ENCODE measurements around the gene SVOPL.
"Not testable (repeated sequence)": the region's sequence is repeated elsewhere in the genome, so short reads cannot be mapped to it uniquely, and the experiment has no call there.

Gene SVOPL

DNA sequence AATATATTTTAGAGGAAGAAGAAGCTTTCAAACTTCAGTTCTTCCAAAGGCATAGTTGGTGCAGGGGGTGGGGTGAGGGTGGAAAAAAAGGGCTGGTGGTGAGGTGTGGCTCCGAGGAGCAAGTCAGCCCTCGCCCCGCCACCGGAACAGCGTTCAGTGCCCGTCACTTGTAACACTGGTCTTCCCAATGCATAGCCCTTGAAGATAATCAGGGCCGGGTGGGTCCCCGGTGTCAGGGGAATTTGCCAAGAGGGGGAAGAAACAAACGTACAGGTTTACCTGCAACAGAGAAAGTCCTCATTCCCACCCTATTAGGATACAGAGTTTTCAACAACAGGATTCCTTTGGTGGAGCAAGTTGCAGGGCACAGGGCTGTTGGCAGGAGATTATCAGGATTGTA lies 1.5 kb downstream of the SVOPL start:
- Histone ChIP-seq H3K4me3 (ENCODE audit: low read length) (no peak overlapping the region), H3K4me1 (ENCODE audit: low read length) (no peaks in the 10 kb centered on the region), H3K27me3 (replicated peaks; ENCODE audit: insufficient read depth, low read length) (no peaks in the 10 kb centered on the region), H3K4me2 (ENCODE audit: low read depth, low read length) (no peak overlapping the region), H4K20me1 (ENCODE audit: insufficient read depth, low read length) (no peaks in the 10 kb centered on the region), H3F3A (ENCODE audit: insufficient read depth, low read length) (no peaks in the 10 kb centered on the region), H3K9me3 (replicated peaks; ENCODE audit: insufficient read depth, low read length) (no peaks in the 10 kb centered on the region), H3K36me3 (replicated peaks; ENCODE audit: insufficient read depth, low read length) (no peaks in the 10 kb centered on the region), H3K9me2 (replicated peaks; ENCODE audit: insufficient read depth, low read length) (0 out of 2 replicates have a peak, but pooled peaks cover 3% of the 10 kb centered on the region), H3K9ac (ENCODE audit: low read length) (no peak overlapping the region), H3K27ac (ENCODE audit: low read length) (no peak overlapping the region), H3K79me2 (ENCODE audit: low read length) (no peaks in the 10 kb centered on the region), H2AFZ (ENCODE audit: low read length) (no peak overlapping the region)
- TF ChIP-seq EZH2 (optimal IDR thresholded peaks at IDR 0.05; ENCODE audit: low read depth, low read length) (no peak), EZH2phosphoT487 (IDR thresholded peaks at IDR 0.05; ENCODE audit: low read length) (no peak)
- TF ChIP-seq, protein P1, sequence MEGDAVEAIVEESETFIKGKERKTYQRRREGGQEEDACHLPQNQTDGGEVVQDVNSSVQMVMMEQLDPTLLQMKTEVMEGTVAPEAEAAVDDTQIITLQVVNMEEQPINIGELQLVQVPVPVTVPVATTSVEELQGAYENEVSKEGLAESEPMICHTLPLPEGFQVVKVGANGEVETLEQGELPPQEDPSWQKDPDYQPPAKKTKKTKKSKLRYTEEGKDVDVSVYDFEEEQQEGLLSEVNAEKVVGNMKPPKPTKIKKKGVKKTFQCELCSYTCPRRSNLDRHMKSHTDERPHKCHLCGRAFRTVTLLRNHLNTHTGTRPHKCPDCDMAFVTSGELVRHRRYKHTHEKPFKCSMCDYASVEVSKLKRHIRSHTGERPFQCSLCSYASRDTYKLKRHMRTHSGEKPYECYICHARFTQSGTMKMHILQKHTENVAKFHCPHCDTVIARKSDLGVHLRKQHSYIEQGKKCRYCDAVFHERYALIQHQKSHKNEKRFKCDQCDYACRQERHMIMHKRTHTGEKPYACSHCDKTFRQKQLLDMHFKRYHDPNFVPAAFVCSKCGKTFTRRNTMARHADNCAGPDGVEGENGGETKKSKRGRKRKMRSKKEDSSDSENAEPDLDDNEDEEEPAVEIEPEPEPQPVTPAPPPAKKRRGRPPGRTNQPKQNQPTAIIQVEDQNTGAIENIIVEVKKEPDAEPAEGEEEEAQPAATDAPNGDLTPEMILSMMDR (IDR thresholded peaks at IDR 0.05; ENCODE audit: low read length), result no peak
- no peak for DNase-seq

DNA sequence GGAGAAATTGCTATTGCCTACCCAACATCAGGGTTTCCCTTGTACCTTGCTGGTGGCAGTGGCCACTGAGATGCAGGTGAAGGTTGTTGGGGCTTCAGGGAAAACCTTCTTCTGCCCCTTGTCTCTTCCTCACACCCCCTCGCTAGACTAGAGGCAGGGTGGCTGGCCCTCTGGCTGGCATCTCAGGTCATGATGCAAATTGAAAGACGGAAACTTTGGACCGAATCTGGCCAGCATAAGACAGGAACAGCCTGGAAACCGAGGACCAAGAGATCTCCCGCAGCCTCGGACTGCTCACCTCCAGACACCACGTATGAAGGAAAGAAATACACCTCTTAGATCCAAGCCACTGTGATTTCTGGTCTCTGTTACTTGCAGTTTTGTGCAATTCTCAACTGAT lies 2.9 kb downstream of the SVOPL start:
- DNase-seq, result no peak
- H3K27me3 ChIP-seq (replicated peaks; ENCODE audit: insufficient read depth, low read length), result no peaks in the 10 kb centered on the region
- no peaks in the 10 kb centered on the region for H3K79me2 ChIP-seq (ENCODE audit: low read length)
- no peaks in the 10 kb centered on the region for H3K4me1 ChIP-seq (ENCODE audit: low read length)
- H3K4me3 ChIP-seq (ENCODE audit: low read length), result no peak overlapping the region
- H2AFZ ChIP-seq (ENCODE audit: low read length), result no peak overlapping the region
- TF ChIP-seq EZH2 (optimal IDR thresholded peaks at IDR 0.05; ENCODE audit: low read depth, low read length), result no peak
- no peak for TF ChIP-seq EZH2phosphoT487 (IDR thresholded peaks at IDR 0.05; ENCODE audit: low read length)
- TF ChIP-seq, protein P1 (IDR thresholded peaks at IDR 0.05; ENCODE audit: low read length), result no peak
- no peaks in the 10 kb centered on the region for H3F3A ChIP-seq (ENCODE audit: insufficient read depth, low read length)
- H3K9ac ChIP-seq (ENCODE audit: low read length), result no peak overlapping the region
- H4K20me1 ChIP-seq (ENCODE audit: insufficient read depth, low read length), result no peaks in the 10 kb centered on the region
- H3K27ac ChIP-seq (ENCODE audit: low read length), result no peak overlapping the region
- no peak overlapping the region for H3K4me2 ChIP-seq (ENCODE audit: low read depth, low read length)
- no peaks in the 10 kb centered on the region for H3K36me3 ChIP-seq (replicated peaks; ENCODE audit: insufficient read depth, low read length)
- H3K9me3 ChIP-seq (replicated peaks; ENCODE audit: insufficient read depth, low read length), result no peaks in the 10 kb centered on the region
- 0 out of 2 replicates have a peak, but pooled peaks cover 3% of the 10 kb centered on the region for H3K9me2 ChIP-seq (replicated peaks; ENCODE audit: insufficient read depth, low read length)

DNA sequence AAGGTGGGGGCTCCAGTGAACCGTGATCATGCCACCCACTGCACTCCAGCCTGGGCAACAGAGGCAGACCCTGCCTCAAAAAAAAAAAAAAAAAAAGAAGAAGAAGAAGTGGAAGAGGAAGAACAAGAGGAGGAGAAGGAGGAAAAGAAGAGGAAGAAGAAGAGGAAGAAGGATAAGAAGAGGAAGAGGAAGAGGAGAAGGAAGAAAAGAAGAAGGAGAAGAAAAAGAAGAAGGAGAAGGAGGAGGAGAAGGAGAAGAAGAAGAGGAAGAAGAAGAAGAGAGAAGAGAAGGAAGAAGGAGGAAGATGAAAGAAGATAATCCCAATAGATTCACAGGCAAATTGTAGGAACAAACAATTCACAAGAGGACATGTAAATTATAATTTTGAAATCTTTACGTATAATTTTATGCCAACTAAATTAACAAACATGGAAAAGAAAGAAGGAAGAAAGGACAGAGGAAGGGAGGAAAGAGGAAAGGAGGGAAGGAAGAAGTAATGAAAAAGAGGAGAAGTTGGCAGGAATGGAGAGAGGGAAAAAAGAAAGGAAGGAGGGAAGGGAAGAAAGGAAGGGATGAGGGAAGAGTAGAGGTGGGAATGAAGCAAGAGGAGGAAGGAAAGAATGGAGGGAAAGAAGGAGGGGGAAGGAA lies 3.5 kb downstream of the SVOPL start:
- Histone ChIP-seq H3K9me3 (replicated peaks; ENCODE audit: insufficient read depth, low read length) (no peaks in the 10 kb centered on the region), H4K20me1 (ENCODE audit: insufficient read depth, low read length) (no peaks in the 10 kb centered on the region), H3K9ac (ENCODE audit: low read length) (no peak overlapping the region), H2AFZ (ENCODE audit: low read length) (no peak overlapping the region), H3K4me3 (ENCODE audit: low read length) (no peak overlapping the region), H3K9me2 (replicated peaks; ENCODE audit: insufficient read depth, low read length) (no peaks in the 10 kb centered on the region), H3F3A (ENCODE audit: insufficient read depth, low read length) (no peaks in the 10 kb centered on the region), H3K36me3 (replicated peaks; ENCODE audit: insufficient read depth, low read length) (no peaks in the 10 kb centered on the region), H3K27me3 (replicated peaks; ENCODE audit: insufficient read depth, low read length) (no peaks in the 10 kb centered on the region), H3K27ac (ENCODE audit: low read length) (no peak overlapping the region), H3K4me2 (ENCODE audit: low read depth, low read length) (no peak overlapping the region), H3K79me2 (ENCODE audit: low read length) (no peaks in the 10 kb centered on the region), H3K4me1 (ENCODE audit: low read length) (no peaks in the 10 kb centered on the region)
- TF ChIP-seq EZH2phosphoT487 (IDR thresholded peaks at IDR 0.05; ENCODE audit: low read length) (no peak), EZH2 (optimal IDR thresholded peaks at IDR 0.05; ENCODE audit: low read depth, low read length) (no peak)
- TF ChIP-seq, protein P1 (IDR thresholded peaks at IDR 0.05; ENCODE audit: low read length), result no peak
- DNase-seq, result no peak

DNA sequence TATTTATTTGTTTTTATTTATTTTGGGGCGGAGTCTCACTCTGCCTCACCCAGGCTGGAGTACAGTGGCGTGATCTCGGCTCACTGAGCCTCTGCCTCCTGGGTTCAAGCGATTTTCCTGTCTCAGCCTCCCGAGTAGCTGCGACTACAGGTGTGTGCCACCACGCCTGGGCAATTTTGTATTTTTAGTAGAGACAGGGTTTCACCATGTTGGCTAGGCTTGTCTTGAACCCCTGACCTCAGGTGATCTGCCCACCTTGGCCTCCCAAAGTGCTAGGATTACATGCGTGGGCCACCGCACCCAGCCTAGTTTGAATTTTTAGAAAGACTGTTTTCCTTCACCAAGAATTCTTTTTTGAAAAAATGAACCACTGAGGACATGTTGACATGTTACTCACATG lies 5.4 kb downstream of the SVOPL start:
- not testable (repeated sequence) for H4K20me1 ChIP-seq (ENCODE audit: insufficient read depth, low read length); H3K9ac ChIP-seq (ENCODE audit: low read length); H3K79me2 ChIP-seq (ENCODE audit: low read length); H3K27me3 ChIP-seq (replicated peaks; ENCODE audit: insufficient read depth, low read length); H3K9me2 ChIP-seq (replicated peaks; ENCODE audit: insufficient read depth, low read length); H3K4me2 ChIP-seq (ENCODE audit: low read depth, low read length); H3K4me3 ChIP-seq (ENCODE audit: low read length); H3F3A ChIP-seq (ENCODE audit: insufficient read depth, low read length); H3K4me1 ChIP-seq (ENCODE audit: low read length); H2AFZ ChIP-seq (ENCODE audit: low read length); DNase-seq; H3K27ac ChIP-seq (ENCODE audit: low read length); H3K9me3 ChIP-seq (replicated peaks; ENCODE audit: insufficient read depth, low read length); H3K36me3 ChIP-seq (replicated peaks; ENCODE audit: insufficient read depth, low read length)

All from MM.1S (cell line).